Endothelial cell of umbilical vein (primary cell): ENCODE data around the gene CARD6. TPM values are rescaled to one million over a fixed set of nuclear protein-coding genes. Genes with fewer than 3 reads are reported as not detected.

Experiments
- BruUV-seq: library from RNA; stranded (reverse); fragments of 400-500 nt; replicated peaks from 2 replicates; lab custom pipeline; 2021; lab: Mats Ljungman, UMichigan
- CTCF ChIA-PET: fragments of 300-600, 350-600 bp; sonication (Branson Sonifier 250); formaldehyde crosslinking; loops from one replicate; lab custom pipeline; 2021; ENCODE audit warnings: antibody characterized with exemption, inconsistent platforms; lab: Charles Lee
- POLR2A ChIA-PET: fragments of 300-600, 350-600 bp; sonication (Branson Sonifier 250); formaldehyde crosslinking; loops from one replicate; lab custom pipeline; 2021; ENCODE audit warnings: antibody characterized with exemption, inconsistent platforms; lab: Charles Lee
- DNase-seq: peaks from one replicate; pipeline ENCODE4 v3.0.0-alpha.2; 2011; ENCODE audit warnings: low read depth, low spot score
- FAIRE-seq: peaks from 2 replicates; lab custom pipeline; 2011; peaks lifted over from hg19 to GRCh38; lab: Jason Lieb, UNC
- H2AFZ ChIP-seq: 2 replicates; pipeline ENCODE4 v1.6.0; 2012; ENCODE audit warnings: low read depth, low read length, control low read depth, inconsistent platforms
- H3K27ac ChIP-seq: 2 replicates; pipeline ENCODE4 v1.5.1; 2011; ENCODE audit warnings: low read depth, mild to moderate bottlenecking, control low read depth, low read length, moderate library complexity; ENCODE audit not compliant: insufficient read depth
- H3K27me3 ChIP-seq, 2 experiments: 2 replicates each; pipeline versions ENCODE4 v1.6.0 to v1.6.1; 2011; ENCODE audit warnings: low read length in 2 of 2, mixed read lengths in 1 of 2; ENCODE audit not compliant: control insufficient read depth in 2 of 2, insufficient read depth in 2 of 2
- H3K36me3 ChIP-seq, 2 experiments: 2 replicates in 1 of 2; 3 replicates in 1 of 2; pipeline ENCODE4 v1.5.1; 2011; ENCODE audit warnings: low read length in 2 of 2, mild to moderate bottlenecking in 1 of 2, moderate library complexity in 1 of 2; ENCODE audit not compliant: control insufficient read depth in 2 of 2, insufficient read depth in 2 of 2; ENCODE audit errors: extremely low read depth in 1 of 2
- H3K4me1 ChIP-seq: 3 replicates; pipeline ENCODE4 v1.5.1; 2011; ENCODE audit warnings: mild to moderate bottlenecking, low read length; ENCODE audit not compliant: control insufficient read depth, insufficient read depth; ENCODE audit errors: extremely low read depth
- H3K4me2 ChIP-seq: 2 replicates; pipeline ENCODE4 v1.6.1; 2011; ENCODE audit warnings: low read length, control low read depth, mixed read lengths; ENCODE audit not compliant: insufficient read depth
- H3K4me3 ChIP-seq, 3 experiments: fragments of 200-600 bp in 1 of 3; sonication (generic), shearing (Covaris generic) in 1 of 3; replicated peaks in 1 of 3; 2 replicates each; pipeline ENCODE4 v1.5.1; 2011 to 2016; ENCODE audit warnings: control low read depth in 3 of 3, low read length in 3 of 3, mild to moderate bottlenecking in 2 of 3, inconsistent platforms in 1 of 3, low read depth in 1 of 3, moderate library complexity in 1 of 3; ENCODE audit not compliant: insufficient read depth in 1 of 3
- H3K79me2 ChIP-seq: 2 replicates; pipeline ENCODE4 v1.6.0; 2012; ENCODE audit warnings: low read length, inconsistent platforms; ENCODE audit not compliant: control insufficient read depth, insufficient read depth
- H3K9ac ChIP-seq: replicated peaks from 2 replicates; pipeline ENCODE3; 2011; ENCODE audit warnings: low read length, control low read depth; ENCODE audit not compliant: insufficient read depth; ENCODE audit errors: extremely low read depth
- H3K9me1 ChIP-seq: replicated peaks from 3 replicates; pipeline ENCODE4 v1.6.0; 2011; ENCODE audit warnings: mild to moderate bottlenecking, low read length; ENCODE audit not compliant: control insufficient read depth, insufficient read depth; ENCODE audit errors: extremely low read depth
- H3K9me3 ChIP-seq: replicated peaks from 2 replicates; pipeline ENCODE4 v1.5.1; 2012; ENCODE audit warnings: low read length, inconsistent platforms; ENCODE audit not compliant: control insufficient read depth, insufficient read depth
- H4K20me1 ChIP-seq: replicated peaks from 2 replicates; pipeline ENCODE3; 2011; ENCODE audit warnings: mild to moderate bottlenecking, low read length; ENCODE audit not compliant: control insufficient read depth, insufficient read depth; ENCODE audit errors: extremely low read depth
- CTCF ChIP-seq, 2 donors: IDR thresholded peaks; 1 replicate in 1 of 2; 2 replicates in 1 of 2; pipeline ENCODE4 v1.5.1; 2011; ENCODE audit warnings: low read length in 2 of 2, mild to moderate bottlenecking in 2 of 2, moderate library complexity in 2 of 2, control low read depth in 1 of 2, inconsistent platforms in 1 of 2, low read depth in 1 of 2; ENCODE audit not compliant: insufficient read depth in 1 of 2; ENCODE audit errors: extremely low read depth in 1 of 2
- FOS ChIP-seq: IDR thresholded peaks from 2 replicates; pipeline ENCODE4 v1.6.1; 2011; ENCODE audit warnings: mild to moderate bottlenecking, low read length, moderate library complexity, borderline replicate concordance; ENCODE audit not compliant: insufficient read depth
- JUN ChIP-seq: IDR thresholded peaks from 2 replicates; pipeline ENCODE4 v1.6.1; 2011; ENCODE audit warnings: borderline replicate concordance, low read depth; ENCODE audit not compliant: insufficient read length, insufficient read depth
- MAX ChIP-seq: IDR thresholded peaks from 2 replicates; pipeline ENCODE4 v1.6.1; 2011; ENCODE audit not compliant: insufficient read depth, insufficient read length
- MYC ChIP-seq: IDR thresholded peaks from one replicate; pipeline ENCODE4 v1.6.1; 2011; ENCODE audit warnings: mild to moderate bottlenecking, low read depth, low read length
- dilution Hi-C: fragments of 300-500 bp; cut with MboI; formaldehyde crosslinking; loops from one replicate; pipeline ENCODE4 v1.15.0; 2019; ENCODE audit warnings: low sequenced_read_pairs; ENCODE audit not compliant: extremely low pct_ligation_motif_present
- intact Hi-C: fragments of 100-400 bp; cut with micrococcal nuclease; formaldehyde crosslinking; loops from one replicate; pipeline ENCODE4 v1.10.0; 2022
- polyA plus RNA-seq, 4 experiments: library from polyadenylated mRNA; depleted of rRNA in 3 of 4; stranded (reverse) in 3 of 4; unstranded in 1 of 4; fragments of >200 nt; gene quantifications; 2 replicates each; pipeline versions ENCODE4 v1.2.1 to v1.2.3, GENCODE V29; 2011 to 2012; ENCODE audit warnings: missing spikeins in 1 of 4
- total RNA-seq: library from RNA; stranded (reverse); gene quantifications from 2 replicates; pipeline ENCODE4 v1.2.3, GENCODE V29; 2021

CARD6 gene
- total and polyA plus RNA-seq, 2 donors (not counting 3 experiments of a cell fraction or from before 2014, with no cell fraction given): 11.0 to 23.8 TPM

GRCh38 chr5:40846371-40846770, 5.2 kb downstream of the CARD6 start:
- Histone ChIP-seq H2AFZ (no peak overlapping the region), H3K9ac (no peak overlapping the region), H3K36me3 (peaks cover 0 to 3% of the 10 kb centered on the region in 2 experiments), H3K9me3 (no peaks in the 10 kb centered on the region), H3K4me2 (no peak overlapping the region), H3K27ac (no peak overlapping the region), H4K20me1 (no peaks in the 10 kb centered on the region), H3K4me1 (peaks cover 9% of the 10 kb centered on the region), H3K9me1 (no peaks in the 10 kb centered on the region), H3K4me3 (no peak overlapping the region), H3K79me2 (peaks cover 53% of the 10 kb centered on the region), H3K27me3 (no peaks in the 10 kb centered on the region)
- DNase-seq (no peak), FAIRE-seq (no peak)
- ChIA-PET CTCF (no interaction called here), POLR2A (no interaction called here)
- BruUV-seq: no TSS peak
- dilution Hi-C loops: no loop called here
- intact Hi-C loops: no loop called here
- no peak for TF ChIP-seq MYC
- no peak for TF ChIP-seq MAX
- TF ChIP-seq FOS: no peak

- intact Hi-C loops (no loop called here), dilution Hi-C loops (no loop called here)
- no peaks in the 10 kb centered on the region for H3K27me3 ChIP-seq
- no peak overlapping the region for H2AFZ ChIP-seq
- BruUV-seq: no TSS peak
- ChIA-PET CTCF (interaction anchor here (1.4 kb wide), 1 partner anchor 49 kb away, joined by 3 read pairs; the partner anchor contains the start of gene PRKAA1), POLR2A (no interaction called here)
- H3K36me3 ChIP-seq: peaks cover 0 to 3% of the 10 kb centered on the region in 2 experiments
- H3K4me2 ChIP-seq: no peak overlapping the region
- H4K20me1 ChIP-seq: no peaks in the 10 kb centered on the region
- H3K27ac ChIP-seq: no peak overlapping the region
- FAIRE-seq: no peak
- no peak for DNase-seq
- H3K9me1 ChIP-seq: no peaks in the 10 kb centered on the region
- H3K79me2 ChIP-seq: peaks cover 44% of the 10 kb centered on the region
- H3K4me3 ChIP-seq: no peak overlapping the region
- peaks cover 8% of the 10 kb centered on the region for H3K4me1 ChIP-seq
- no peaks in the 10 kb centered on the region for H3K9me3 ChIP-seq
- H3K9ac ChIP-seq: no peak overlapping the region
- TF ChIP-seq CTCF (IDR thresholded peaks at IDR 0.05; ENCODE audit: extremely low read depth in 1 of 2, insufficient read depth in 1 of 2, low read depth in 1 of 2, low read length in 2 of 2): no peak
- TF ChIP-seq JUN: no peak
- TF ChIP-seq FOS: no peak
- TF ChIP-seq MAX: no peak
- TF ChIP-seq MYC: no peak
These were observed 6.4 kb downstream of the CARD6 start for GRCh38 chr5:40847525-40847924.
